MCF 10A (cell line): Measurements from ENCODE around the gene COG5. TPM values are rescaled to one million over a fixed set of nuclear protein-coding genes. Genes with fewer than 3 reads are reported as not detected.

ENCODE experiments used
- BruUV-seq: library from RNA; stranded (reverse); fragments of 400-500 nt; replicated peaks from 2 replicates; lab custom pipeline; 2021; lab: Mats Ljungman, UMichigan
- CTCF ChIA-PET: fragments of 300-600 bp; sonication (Branson Sonifier 250); formaldehyde crosslinking; extraction: SDS; loops from one replicate; lab custom pipeline; 2021; ENCODE audit warnings: antibody characterized with exemption, inconsistent platforms; lab: Yijun Ruan, JAX
- POLR2A ChIA-PET: fragments of 300-600, 350-650 bp; sonication (Branson Sonifier 250); formaldehyde crosslinking; extraction: SDS; loops from one replicate; lab custom pipeline; 2020; ENCODE audit warnings: antibody characterized with exemption, inconsistent platforms; lab: Yijun Ruan, JAX
- DNase-seq: peaks from one replicate; pipeline ENCODE4 v3.0.0-alpha.2; 2018; ENCODE audit not compliant: unreplicated experiment
- H3K27ac Mint-ChIP-seq: one replicate; pipeline ENCODE4 v1.8.0; 2022; ENCODE audit warnings: mild to moderate bottlenecking, low read depth, mixed read lengths; ENCODE audit not compliant: unreplicated experiment
- H3K27me3 Mint-ChIP-seq: one replicate; pipeline ENCODE4 v1.8.0; 2022; ENCODE audit warnings: mixed read lengths; ENCODE audit not compliant: insufficient read depth, unreplicated experiment
- H3K36me3 Mint-ChIP-seq: one replicate; pipeline ENCODE4 v1.8.0; 2022; ENCODE audit warnings: mild to moderate bottlenecking, moderate library complexity, mixed read lengths; ENCODE audit not compliant: insufficient read depth, unreplicated experiment
- H3K4me1 Mint-ChIP-seq: one replicate; pipeline ENCODE4 v1.8.0; 2022; ENCODE audit warnings: mixed read lengths; ENCODE audit not compliant: insufficient read depth, unreplicated experiment
- H3K4me3 Mint-ChIP-seq: one replicate; pipeline ENCODE4 v1.8.0; 2022; ENCODE audit warnings: mild to moderate bottlenecking, moderate library complexity, mixed read lengths; ENCODE audit not compliant: unreplicated experiment
- H3K9me3 Mint-ChIP-seq: one replicate; pipeline ENCODE4 v1.8.0; 2022; ENCODE audit warnings: mixed read lengths; ENCODE audit not compliant: unreplicated experiment
- intact Hi-C: fragments of 100-400 bp; cut with micrococcal nuclease; formaldehyde crosslinking; loops from 2 replicates; pipeline ENCODE4 v1.14.1; 2022
- total RNA-seq: library from RNA; stranded (reverse); gene quantifications from 2 replicates; pipeline ENCODE4 v1.2.3, GENCODE V29; 2022
- TF ChIP-seq, protein P1 (sequence below): fragments of 200-600 bp; IDR thresholded peaks from one replicate; pipeline ENCODE4 v1.8.0; 2022; ENCODE audit warnings: antibody characterized with exemption, mild to moderate bottlenecking; ENCODE audit not compliant: unreplicated experiment

The COG5 gene
- total RNA-seq, 1 experiment from 2014 or later: 40.3 TPM

DNA sequence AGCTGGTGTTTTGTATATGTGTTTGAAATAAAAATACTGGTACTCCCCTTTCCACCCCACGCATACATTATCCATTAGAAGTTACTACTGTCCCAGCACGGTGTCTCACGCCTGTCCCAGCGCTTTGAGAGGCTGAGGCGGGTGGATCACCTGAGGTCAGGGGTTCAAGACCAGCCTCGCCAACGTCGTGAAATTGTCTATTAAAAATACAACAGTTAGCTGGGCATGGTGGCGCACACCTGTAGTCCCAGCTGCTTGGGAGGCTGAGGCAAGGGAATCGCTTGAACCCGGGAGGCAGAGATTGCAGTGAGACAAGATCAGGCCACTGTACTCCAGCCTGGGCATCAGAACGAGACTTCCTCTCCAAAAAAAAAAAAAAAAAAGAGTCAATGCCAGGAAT is 392.2 kb downstream of the COG5 start:
- Mint-ChIP-seq H3K27ac (no peak overlapping the region), H3K4me3 (no peak overlapping the region), H3K36me3 (peaks cover 40% of the 10 kb centered on the region), H3K4me1 (peaks cover 22% of the 10 kb centered on the region), H3K9me3 (no peaks in the 10 kb centered on the region), H3K27me3 (no peaks in the 10 kb centered on the region)
- intact Hi-C loops: no loop called here
- POLR2A ChIA-PET: interaction anchor here (0.6 to 6.5 kb wide), 3 partner anchors 9 to 781 kb away, joined by 4 to 126 read pairs (median 5); no protein-coding TSS in a partner anchor
- CTCF ChIA-PET: interaction anchor here (0.7 to 1.7 kb wide), 4 partner anchors 19 to 80 kb away, joined by 3 to 6 read pairs (median 6); no protein-coding TSS in a partner anchor
- no peak for DNase-seq
- TF ChIP-seq, protein P1, sequence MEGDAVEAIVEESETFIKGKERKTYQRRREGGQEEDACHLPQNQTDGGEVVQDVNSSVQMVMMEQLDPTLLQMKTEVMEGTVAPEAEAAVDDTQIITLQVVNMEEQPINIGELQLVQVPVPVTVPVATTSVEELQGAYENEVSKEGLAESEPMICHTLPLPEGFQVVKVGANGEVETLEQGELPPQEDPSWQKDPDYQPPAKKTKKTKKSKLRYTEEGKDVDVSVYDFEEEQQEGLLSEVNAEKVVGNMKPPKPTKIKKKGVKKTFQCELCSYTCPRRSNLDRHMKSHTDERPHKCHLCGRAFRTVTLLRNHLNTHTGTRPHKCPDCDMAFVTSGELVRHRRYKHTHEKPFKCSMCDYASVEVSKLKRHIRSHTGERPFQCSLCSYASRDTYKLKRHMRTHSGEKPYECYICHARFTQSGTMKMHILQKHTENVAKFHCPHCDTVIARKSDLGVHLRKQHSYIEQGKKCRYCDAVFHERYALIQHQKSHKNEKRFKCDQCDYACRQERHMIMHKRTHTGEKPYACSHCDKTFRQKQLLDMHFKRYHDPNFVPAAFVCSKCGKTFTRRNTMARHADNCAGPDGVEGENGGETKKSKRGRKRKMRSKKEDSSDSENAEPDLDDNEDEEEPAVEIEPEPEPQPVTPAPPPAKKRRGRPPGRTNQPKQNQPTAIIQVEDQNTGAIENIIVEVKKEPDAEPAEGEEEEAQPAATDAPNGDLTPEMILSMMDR: no peak
- no TSS peak for BruUV-seq

DNA sequence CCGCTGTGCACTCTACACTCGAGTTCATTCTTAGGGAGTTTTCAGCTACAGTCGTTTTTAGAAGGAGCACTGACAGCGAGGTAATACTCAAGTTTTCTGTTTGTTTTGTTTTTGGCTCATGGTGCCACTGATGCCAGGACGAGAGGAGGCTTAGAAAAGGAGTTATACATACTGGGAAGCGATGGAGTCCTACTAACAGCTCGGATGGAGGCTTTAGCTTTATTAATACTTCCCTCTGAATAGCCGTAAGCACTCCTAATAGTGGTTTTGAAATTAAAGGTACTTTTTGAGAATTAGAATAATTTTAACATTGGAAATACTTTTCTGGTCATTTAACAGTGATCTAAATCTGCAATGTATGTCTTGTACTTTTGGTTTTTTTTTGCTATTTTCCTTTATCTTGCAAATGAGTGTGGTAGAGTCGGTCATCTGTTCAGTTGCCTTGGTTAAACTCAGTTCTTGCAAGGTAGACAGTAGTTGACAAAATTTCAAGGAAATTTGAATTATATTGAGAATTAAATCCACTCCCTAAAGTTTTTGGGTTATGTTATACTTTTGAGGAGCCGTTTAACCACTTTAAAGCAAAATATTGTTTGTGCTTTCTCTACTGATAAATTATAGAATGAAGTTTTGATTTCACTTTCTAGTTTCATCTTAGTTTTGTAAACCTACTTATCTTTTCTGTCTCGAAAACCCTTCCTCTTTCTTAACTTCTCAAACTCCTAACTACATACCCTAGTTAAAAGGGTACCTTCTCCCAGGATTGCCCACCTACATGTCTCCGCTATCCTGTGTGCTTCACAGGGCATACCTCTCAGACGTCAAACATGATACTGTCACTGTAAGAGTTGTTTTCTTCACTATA is 393.4 kb downstream of the COG5 start:
- H3K4me3 Mint-ChIP-seq: peak overlapping the region; percentile 93
- POLR2A ChIA-PET: interaction anchor here (0.6 to 7.0 kb wide), 21 partner anchors 9 to 720 kb away, joined by 3 to 126 read pairs (median 4); partner anchors contain the start of genes BCAP29, CBLL1, COG5 and DUS4L
- DNase-seq: no peak
- H3K4me1 Mint-ChIP-seq: peaks cover 22% of the 10 kb centered on the region
- H3K9me3 Mint-ChIP-seq: no peaks in the 10 kb centered on the region
- BruUV-seq: TSS peak; percentile 50
- CTCF ChIA-PET: interaction anchor here (0.6 to 9.5 kb wide), 4 partner anchors 11 to 222 kb away, joined by 3 to 99 read pairs (median 4); no protein-coding TSS in a partner anchor
- H3K27ac Mint-ChIP-seq: peak overlapping the region; percentile 100
- peaks cover 32% of the 10 kb centered on the region for H3K36me3 Mint-ChIP-seq
- no peaks in the 10 kb centered on the region for H3K27me3 Mint-ChIP-seq
- TF ChIP-seq, protein P1: no peak
- intact Hi-C loops: no loop called here

DNA sequence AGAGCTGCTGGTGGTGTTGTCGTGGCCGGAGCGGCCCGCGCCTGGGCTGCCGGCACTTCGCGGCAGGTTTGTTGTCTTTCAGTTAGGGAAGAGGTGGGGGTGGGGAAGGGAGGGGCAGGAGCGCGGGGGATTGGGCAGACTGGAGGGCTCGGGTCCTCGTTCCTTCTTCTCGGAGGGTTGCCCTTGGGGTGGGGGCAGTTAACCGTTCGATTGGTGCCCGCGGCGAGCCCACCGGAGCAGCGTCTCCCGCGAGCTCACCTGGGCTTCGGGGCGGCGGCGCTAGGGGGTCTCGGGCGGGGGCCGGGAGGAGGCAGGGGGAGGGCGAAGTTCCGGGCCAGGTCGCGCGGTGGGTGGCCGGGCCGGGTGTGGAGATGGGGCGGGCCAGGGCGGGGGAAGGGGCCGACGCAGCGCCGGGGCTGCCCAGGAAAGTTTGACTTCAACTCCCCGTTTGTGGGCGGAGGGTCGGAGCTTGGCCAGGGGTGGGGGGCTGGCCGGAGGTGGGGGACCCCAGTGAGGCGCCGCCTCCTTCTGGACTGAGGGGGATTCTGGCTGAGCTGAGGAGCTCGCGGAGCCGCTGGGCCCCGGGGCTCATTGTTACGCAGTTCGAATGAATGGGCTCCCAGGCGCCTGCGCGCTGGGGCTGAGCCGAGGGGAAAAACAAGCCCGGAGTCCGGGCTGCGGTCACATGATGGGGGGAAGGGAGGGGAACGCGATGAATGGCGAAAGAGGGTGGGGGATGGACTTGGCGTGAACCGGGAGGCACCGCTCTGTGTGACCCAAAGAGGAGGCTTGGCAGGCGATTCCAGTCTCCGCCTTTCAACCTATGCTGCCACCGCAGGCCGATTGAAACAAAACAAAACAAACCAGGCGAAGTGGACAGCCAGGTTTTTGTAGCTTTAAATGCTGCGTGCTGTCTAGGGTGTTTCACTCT is 394.3 kb downstream of the COG5 start:
- Mint-ChIP-seq H3K27ac (peak overlapping the region; percentile 100), H3K4me1 (peaks cover 18% of the 10 kb centered on the region), H3K27me3 (no peaks in the 10 kb centered on the region), H3K9me3 (no peaks in the 10 kb centered on the region), H3K4me3 (peak overlapping the region; percentile 93), H3K36me3 (peaks cover 32% of the 10 kb centered on the region)
- TF ChIP-seq, protein P1: no peak
- intact Hi-C loops: loop anchor here (10.0 kb wide), 1 partner anchor 1105 kb away; no protein-coding TSS in a partner anchor
- DNase-seq: peak; percentile 98
- ChIA-PET POLR2A (interaction anchor here (0.5 to 7.0 kb wide), 41 partner anchors 8 to 1402 kb away, joined by 3 to 126 read pairs (median 3); partner anchors contain the start of genes BCAP29, CBLL1, COG5 and DLD), CTCF (interaction anchor here (0.6 to 9.5 kb wide), 9 partner anchors 9 to 617 kb away, joined by 3 to 99 read pairs (median 5); no protein-coding TSS in a partner anchor)
- no TSS peak for BruUV-seq
